ENCODE results near the gene COA8. TPM values are rescaled to one million over a fixed set of nuclear protein-coding genes. Genes with fewer than 3 reads are reported as not detected.

Gene COA8
- total RNA-seq, 4 donors from 2014 or later: 25.9 to 50.4 (median 33.6) TPM

- Histone ChIP-seq H3K4me3 (replicated peaks in 1 of 3) (no peak overlapping the region), H3K27ac (no peak overlapping the region), H3K4me1 (peaks cover 23 to 31% of the 10 kb centered on the region in 2 donors), H3K9me3 (no peaks in the 10 kb centered on the region), H3K27me3 (no peaks in the 10 kb centered on the region), H3K36me3 (no peaks in the 10 kb centered on the region)
- WGBS, 2 donors: 92 to 93% methylated on average over 15 of the region's 15 CpGs
- TF ChIP-seq POLR2A (IDR thresholded peaks at IDR 0.05) (no peak), CTCF (IDR thresholded peaks at IDR 0.05) (no peak)
- intact Hi-C loops (cut with DNase I): no loop called here
- no peak for DNase-seq
Measured at GRCh38 chr14:103531421-103532215, 31.1 kb upstream of the COA8 start.

- TF ChIP-seq POLR2A (IDR thresholded peaks at IDR 0.05) (no peak), CTCF (IDR thresholded peaks at IDR 0.05) (no peak)
- 92 to 96% methylated on average over 7 to 11 of the region's 32 CpGs for whole genome bisulfite sequencing, 2 donors
- no peak for DNase-seq
- H3K4me3 ChIP-seq (replicated peaks in 1 of 3): no peak overlapping the region
- H3K36me3 ChIP-seq: no peaks in the 10 kb centered on the region
- peaks cover 23 to 26% of the 10 kb centered on the region in 2 donors for H3K4me1 ChIP-seq
- no peak overlapping the region for H3K27ac ChIP-seq
- H3K9me3 ChIP-seq: no peaks in the 10 kb centered on the region
- H3K27me3 ChIP-seq: no peaks in the 10 kb centered on the region
- intact Hi-C loops (cut with DNase I): no loop called here
Measured at GRCh38 chr14:103532216-103533136, 30.3 kb upstream of the COA8 start.

- DNase-seq: no peak
- no peaks in the 10 kb centered on the region for H3K36me3 ChIP-seq
- no peak overlapping the region for H3K4me3 ChIP-seq (replicated peaks in 1 of 3)
- TF ChIP-seq POLR2A (IDR thresholded peaks at IDR 0.05) (no peak), CTCF (IDR thresholded peaks at IDR 0.05) (no peak)
- H3K27ac ChIP-seq: no peak overlapping the region
- H3K4me1 ChIP-seq: peaks cover 14 to 22% of the 10 kb centered on the region in 2 donors
- intact Hi-C loops (cut with DNase I): no loop called here
- 88 to 94% methylated on average over 12 to 14 of the region's 23 CpGs for WGBS, 2 donors
- no peaks in the 10 kb centered on the region for H3K9me3 ChIP-seq
- H3K27me3 ChIP-seq: no peaks in the 10 kb centered on the region
Measured at GRCh38 chr14:103533137-103533998, 29.4 kb upstream of the COA8 start.

GRCh38 chr14:103533999-103534575, 28.7 kb upstream of the COA8 start:
- H3K4me1 ChIP-seq: peaks cover 16 to 26% of the 10 kb centered on the region in 2 donors
- intact Hi-C loops (cut with DNase I): no loop called here
- TF ChIP-seq POLR2A (IDR thresholded peaks at IDR 0.05) (no peak), CTCF (IDR thresholded peaks at IDR 0.05) (no peak)
- H3K27me3 ChIP-seq: no peaks in the 10 kb centered on the region
- 89 to 100% methylated on average over 6 to 9 of the region's 25 CpGs for WGBS, 2 donors
- DNase-seq: no peak
- no peak overlapping the region for H3K4me3 ChIP-seq (replicated peaks in 1 of 3)
- H3K9me3 ChIP-seq: no peaks in the 10 kb centered on the region
- no peak overlapping the region for H3K27ac ChIP-seq
- H3K36me3 ChIP-seq: no peaks in the 10 kb centered on the region
